HEK293 (cell line): Measurements from ENCODE around the gene GLI1.

Experiments used
- ELK4 ChIP-seq: IDR thresholded peaks from 2 replicates; pipeline ENCODE4 v1.6.1; 2011; ENCODE audit warnings: mild to moderate bottlenecking, low read depth, low read length, borderline replicate concordance
- GLIS2 ChIP-seq: fragments of 450-650 bp; formaldehyde crosslinking; IDR thresholded peaks from 2 replicates; pipeline ENCODE4 v1.5.1; 2016; ENCODE audit warnings: missing biosample characterization, missing genetic modification characterization
- KLF10 ChIP-seq: fragments of 450-650 bp; IDR thresholded peaks from 2 replicates; pipeline ENCODE4 v1.5.1; 2018; ENCODE audit warnings: missing biosample characterization, mild to moderate bottlenecking, missing genetic modification characterization
- KLF16 ChIP-seq: fragments of 450-650 bp; formaldehyde crosslinking; IDR thresholded peaks from 2 replicates; pipeline ENCODE4 v1.5.1; 2017; ENCODE audit warnings: missing biosample characterization, missing genetic modification characterization
- PRDM1 ChIP-seq: fragments of 450-650 bp; formaldehyde crosslinking; IDR thresholded peaks from 2 replicates; pipeline ENCODE4; 2016; ENCODE audit warnings: missing biosample characterization, missing genetic modification characterization
- SALL2 ChIP-seq: fragments of 450-650 bp; formaldehyde crosslinking; IDR thresholded peaks from 2 replicates; pipeline ENCODE4 v1.5.0; 2017; ENCODE audit warnings: missing biosample characterization, mild to moderate bottlenecking, missing genetic modification characterization, borderline replicate concordance
- SP3 ChIP-seq: fragments of 450-650 bp; formaldehyde crosslinking; IDR thresholded peaks from 2 replicates; pipeline ENCODE4 v1.5.1; 2016; ENCODE audit warnings: missing biosample characterization, missing genetic modification characterization
- ZBTB49 ChIP-seq: fragments of 450-650 bp; formaldehyde crosslinking; IDR thresholded peaks from 2 replicates; pipeline ENCODE4 v1.5.1; 2016; ENCODE audit warnings: missing biosample characterization, missing genetic modification characterization, low read depth
- ZNF114 ChIP-seq: fragments of 450-650 bp; formaldehyde crosslinking; IDR thresholded peaks from 2 replicates; pipeline ENCODE4 v1.5.0; 2017; ENCODE audit warnings: missing biosample characterization, missing genetic modification characterization
- ZNF138 ChIP-seq: fragments of 450-650 bp; formaldehyde crosslinking; IDR thresholded peaks from 2 replicates; pipeline ENCODE4 v1.5.1; 2016; ENCODE audit warnings: missing biosample characterization, missing genetic modification characterization, borderline replicate concordance
- ZNF184 ChIP-seq: fragments of 450-650 bp; IDR thresholded peaks from 2 replicates; pipeline ENCODE4 v1.5.1; 2018; ENCODE audit warnings: missing biosample characterization, mild to moderate bottlenecking, missing genetic modification characterization
- ZNF23 ChIP-seq: fragments of 450-650 bp; formaldehyde crosslinking; IDR thresholded peaks from 2 replicates; pipeline ENCODE4 v1.5.1; 2016; ENCODE audit warnings: missing biosample characterization, missing genetic modification characterization, borderline replicate concordance
- ZNF274 ChIP-seq, 2 experiments: fragments of 200-500 bp in 1 of 2; fragments of 450-650 bp in 1 of 2; sonication (Bioruptor generic) in 1 of 2; formaldehyde crosslinking in 1 of 2; IDR thresholded peaks; 2 replicates each; pipeline versions ENCODE4 v1.5.1 to v1.6.1; 2014 to 2016; ENCODE audit warnings: borderline replicate concordance in 1 of 2, inconsistent platforms in 1 of 2, low read length in 1 of 2, missing biosample characterization in 1 of 2, missing genetic modification characterization in 1 of 2
- ZNF350 ChIP-seq: fragments of 450-650 bp; formaldehyde crosslinking; IDR thresholded peaks from 2 replicates; pipeline ENCODE4 v1.5.0; 2017; ENCODE audit warnings: missing biosample characterization, mild to moderate bottlenecking, missing genetic modification characterization
- ZNF426 ChIP-seq: fragments of 450-650 bp; formaldehyde crosslinking; IDR thresholded peaks from 2 replicates; pipeline ENCODE4 v1.5.1; 2017; ENCODE audit warnings: missing biosample characterization, missing genetic modification characterization, mild to moderate bottlenecking, inconsistent platforms, moderate library complexity
- ZNF433 ChIP-seq: fragments of 450-650 bp; formaldehyde crosslinking; IDR thresholded peaks from 2 replicates; pipeline ENCODE4 v1.5.1; 2016; ENCODE audit warnings: missing biosample characterization, missing genetic modification characterization, low read depth
- ZNF473 ChIP-seq: fragments of 450-650 bp; formaldehyde crosslinking; IDR thresholded peaks from 2 replicates; pipeline ENCODE4 v1.5.1; 2017; ENCODE audit warnings: missing biosample characterization, missing genetic modification characterization
- ZNF48 ChIP-seq: fragments of 450-650 bp; formaldehyde crosslinking; IDR thresholded peaks from 2 replicates; pipeline ENCODE4 v1.5.1; 2016; ENCODE audit warnings: missing biosample characterization, missing genetic modification characterization
- ZNF510 ChIP-seq: fragments of 450-650 bp; formaldehyde crosslinking; IDR thresholded peaks from 2 replicates; pipeline ENCODE4 v1.5.1; 2018; ENCODE audit warnings: mild to moderate bottlenecking, missing genetic modification characterization, missing biosample characterization; ENCODE audit not compliant: insufficient replicate concordance
- ZNF549 ChIP-seq: fragments of 450-650 bp; IDR thresholded peaks from 2 replicates; pipeline ENCODE4 v1.5.1; 2018; ENCODE audit warnings: missing biosample characterization, missing genetic modification characterization, mild to moderate bottlenecking, inconsistent platforms, moderate library complexity
- ZNF555 ChIP-seq: fragments of 450-650 bp; formaldehyde crosslinking; conservative IDR thresholded peaks from 2 replicates; pipeline ENCODE4 v1.5.1; 2017; ENCODE audit warnings: missing biosample characterization, mild to moderate bottlenecking, missing genetic modification characterization, inconsistent platforms
- ZNF610 ChIP-seq: fragments of 450-650 bp; formaldehyde crosslinking; IDR thresholded peaks from 2 replicates; pipeline ENCODE4 v1.5.1; 2016; ENCODE audit warnings: missing biosample characterization, missing genetic modification characterization, borderline replicate concordance
- ZNF624 ChIP-seq: fragments of 450-650 bp; formaldehyde crosslinking; IDR thresholded peaks from 2 replicates; pipeline ENCODE4 v1.5.1; 2017; ENCODE audit warnings: missing biosample characterization, missing genetic modification characterization
- ZNF629 ChIP-seq: fragments of 450-650 bp; formaldehyde crosslinking; IDR thresholded peaks from 2 replicates; pipeline ENCODE4 v1.5.1; 2017; ENCODE audit warnings: missing biosample characterization, missing genetic modification characterization
- ZNF645 ChIP-seq: fragments of 450-650 bp; formaldehyde crosslinking; IDR thresholded peaks from 2 replicates; pipeline ENCODE4; 2016; ENCODE audit warnings: missing biosample characterization, missing genetic modification characterization
- ZNF701 ChIP-seq: fragments of 450-650 bp; formaldehyde crosslinking; IDR thresholded peaks from 2 replicates; pipeline ENCODE4 v1.5.1; 2016; ENCODE audit warnings: missing biosample characterization, missing genetic modification characterization
- ZNF704 ChIP-seq: fragments of 450-650 bp; formaldehyde crosslinking; IDR thresholded peaks from 2 replicates; pipeline ENCODE4 v1.5.1; 2016; ENCODE audit warnings: missing biosample characterization, missing genetic modification characterization
- ZNF707 ChIP-seq: fragments of 450-650 bp; formaldehyde crosslinking; IDR thresholded peaks from 2 replicates; pipeline ENCODE4 v1.5.1; 2016; ENCODE audit warnings: missing biosample characterization, missing genetic modification characterization
- ZNF777 ChIP-seq: fragments of 450-650 bp; formaldehyde crosslinking; IDR thresholded peaks from 2 replicates; pipeline ENCODE4 v1.5.1; 2017; ENCODE audit warnings: missing biosample characterization, missing genetic modification characterization, borderline replicate concordance
- TF ChIP-seq, protein P1 (sequence below): fragments of 450-650 bp; formaldehyde crosslinking; IDR thresholded peaks from 2 replicates; pipeline ENCODE4 v1.5.1; 2017; ENCODE audit warnings: missing biosample characterization, missing genetic modification characterization
- TF ChIP-seq, protein P2 (sequence below): fragments of 450-650 bp; formaldehyde crosslinking; IDR thresholded peaks from 2 replicates; pipeline ENCODE4 v1.5.1; 2016; ENCODE audit warnings: missing biosample characterization, missing genetic modification characterization

The GLI1 gene

GRCh38 chr12:57452181-57452936, 7.2 kb upstream of the GLI1 start (continued):
- TF ChIP-seq KLF10 (no peak), ZNF645 (tag by site-specific recombination) (no peak), ZNF433 (tag by site-specific recombination) (no peak), ZNF510 (tag by site-specific recombination) (no peak), ELK4 (no peak), GLIS2 (tag by site-specific recombination) (peak; percentile 90), ZNF184 (tag by site-specific recombination) (no peak), ZNF114 (tag by site-specific recombination) (no peak), ZNF624 (tag by site-specific recombination) (no peak), ZNF555 (no peak), ZNF23 (tag by site-specific recombination) (no peak), ZNF610 (tag by site-specific recombination) (no peak), ZBTB49 (tag by site-specific recombination) (no peak), ZNF707 (tag by site-specific recombination) (no peak), ZNF426 (tag by site-specific recombination) (no peak), SALL2 (tag by site-specific recombination) (no peak), SP3 (no peak), ZNF473 (tag by site-specific recombination) (no peak), ZNF274 (IDR thresholded peaks at IDR 0.05; ENCODE audit: low read length) (no peak), ZNF274 (tag by site-specific recombination; IDR thresholded peaks at IDR 0.05; ENCODE audit: borderline replicate concordance) (no peak), KLF16 (tag by site-specific recombination) (peak; percentile 57; the same call in 1 of the 2 replicates), ZNF704 (tag by site-specific recombination) (no peak), ZNF777 (no peak), ZNF629 (tag by site-specific recombination) (peak; percentile 84), ZNF701 (tag by site-specific recombination) (no peak), PRDM1 (tag by site-specific recombination) (no peak), ZNF138 (tag by site-specific recombination) (no peak), ZNF549 (tag by site-specific recombination) (no peak), ZNF350 (tag by site-specific recombination) (no peak), ZNF48 (tag by site-specific recombination) (no peak)
- TF ChIP-seq, protein P1, sequence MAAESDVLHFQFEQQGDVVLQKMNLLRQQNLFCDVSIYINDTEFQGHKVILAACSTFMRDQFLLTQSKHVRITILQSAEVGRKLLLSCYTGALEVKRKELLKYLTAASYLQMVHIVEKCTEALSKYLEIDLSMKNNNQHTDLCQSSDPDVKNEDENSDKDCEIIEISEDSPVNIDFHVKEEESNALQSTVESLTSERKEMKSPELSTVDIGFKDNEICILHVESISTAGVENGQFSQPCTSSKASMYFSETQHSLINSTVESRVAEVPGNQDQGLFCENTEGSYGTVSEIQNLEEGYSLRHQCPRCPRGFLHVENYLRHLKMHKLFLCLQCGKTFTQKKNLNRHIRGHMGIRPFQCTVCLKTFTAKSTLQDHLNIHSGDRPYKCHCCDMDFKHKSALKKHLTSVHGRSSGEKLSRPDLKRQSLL = no peak
- TF ChIP-seq, protein P2, sequence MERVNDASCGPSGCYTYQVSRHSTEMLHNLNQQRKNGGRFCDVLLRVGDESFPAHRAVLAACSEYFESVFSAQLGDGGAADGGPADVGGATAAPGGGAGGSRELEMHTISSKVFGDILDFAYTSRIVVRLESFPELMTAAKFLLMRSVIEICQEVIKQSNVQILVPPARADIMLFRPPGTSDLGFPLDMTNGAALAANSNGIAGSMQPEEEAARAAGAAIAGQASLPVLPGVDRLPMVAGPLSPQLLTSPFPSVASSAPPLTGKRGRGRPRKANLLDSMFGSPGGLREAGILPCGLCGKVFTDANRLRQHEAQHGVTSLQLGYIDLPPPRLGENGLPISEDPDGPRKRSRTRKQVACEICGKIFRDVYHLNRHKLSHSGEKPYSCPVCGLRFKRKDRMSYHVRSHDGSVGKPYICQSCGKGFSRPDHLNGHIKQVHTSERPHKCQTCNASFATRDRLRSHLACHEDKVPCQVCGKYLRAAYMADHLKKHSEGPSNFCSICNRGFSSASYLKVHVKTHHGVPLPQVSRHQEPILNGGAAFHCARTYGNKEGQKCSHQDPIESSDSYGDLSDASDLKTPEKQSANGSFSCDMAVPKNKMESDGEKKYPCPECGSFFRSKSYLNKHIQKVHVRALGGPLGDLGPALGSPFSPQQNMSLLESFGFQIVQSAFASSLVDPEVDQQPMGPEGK (tag by site-specific recombination) = peak; percentile 81
